GM20000 (cell line): Measurements from ENCODE around the gene TMEM239.

Experiments used
- DNase-seq: peaks from one replicate; pipeline ENCODE4 v3.0.0; 2012; ENCODE audit warnings: low spot score
- CTCF ChIP-seq: IDR thresholded peaks from 2 replicates; pipeline ENCODE4 v1.5.1; 2012; ENCODE audit warnings: mild to moderate bottlenecking, control low read depth; ENCODE audit errors: extremely low read depth, missing control alignments

TMEM239 gene

GRCh38 chr20:2796011-2796660, 20.0 kb upstream of the TMEM239 start:
- DNase-seq, result no peak
- no peak for TF ChIP-seq CTCF

GRCh38 chr20:2797136-2797983, 18.8 kb upstream of the TMEM239 start:
- no peak for DNase-seq

GRCh38 chr20:2798095-2798805, 17.9 kb upstream of the TMEM239 start:
- TF ChIP-seq CTCF, result no peak
- DNase-seq, result no peak

More at GRCh38 chr20:2797136-2797983, 18.8 kb upstream of the TMEM239 start:
- no peak for TF ChIP-seq CTCF

GRCh38 chr20:2798814-2799213, 17.4 kb upstream of the TMEM239 start:
- peak; percentile 59 for DNase-seq
- no peak for TF ChIP-seq CTCF

GRCh38 chr20:2799271-2799670, 16.9 kb upstream of the TMEM239 start:
- no peak for TF ChIP-seq CTCF
- no peak for DNase-seq

GRCh38 chr20:2799688-2800520, 16.3 kb upstream of the TMEM239 start:
- TF ChIP-seq CTCF, result no peak
- DNase-seq, result peak; percentile 67
